Vagina (tissue), 2 donors: ENCODE results near the gene CRBN.

ENCODE experiments used
- CTCF ChIP-seq, 3 experiments: fragments of 450-650 bp in 2 of 3; fragments of 200-600 bp in 1 of 3; sonication (generic) in 1 of 3; IDR thresholded peaks; one replicate each; pipeline ENCODE4 v1.5.1; 2017 to 2019; ENCODE audit warnings: antibody characterized with exemption in 3 of 3, mild to moderate bottlenecking in 2 of 3, moderate library complexity in 2 of 3
- POLR2A ChIP-seq, 2 donors: fragments of 450-650 bp; IDR thresholded peaks; one replicate each; pipeline ENCODE4 v1.6.1; 2017; ENCODE audit warnings: antibody characterized with exemption in 2 of 2, mild to moderate bottlenecking in 2 of 2, moderate library complexity in 2 of 2
- POLR2AphosphoS5 ChIP-seq, 2 donors: sonication (generic); formaldehyde crosslinking; IDR thresholded peaks; one replicate each; pipeline ENCODE4 v1.9.0; 2017; ENCODE audit warnings: antibody characterized with exemption in 2 of 2, mild to moderate bottlenecking in 2 of 2, low read depth in 1 of 2; ENCODE audit not compliant: insufficient read depth in 1 of 2

DNA sequence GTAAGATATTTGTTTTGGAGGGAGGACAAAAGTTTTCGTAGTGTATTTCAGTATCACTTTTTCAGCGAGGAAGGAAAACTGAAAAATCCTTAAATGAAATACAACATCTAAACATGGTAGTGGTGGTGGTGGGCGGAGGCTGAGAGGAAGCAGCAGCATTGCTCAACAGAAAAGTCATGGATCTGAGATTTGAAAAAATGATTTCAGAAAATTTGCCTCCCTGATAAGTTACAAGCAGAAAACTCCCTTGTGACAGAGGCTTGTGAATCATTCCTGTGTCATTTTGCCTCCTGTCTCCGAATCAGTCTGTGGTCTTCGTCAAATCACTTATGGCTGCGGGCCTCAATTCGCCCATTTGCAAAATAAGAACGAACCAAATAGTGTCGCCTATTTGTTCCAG, 965 bp upstream of the CRBN start:
- no peak for TF ChIP-seq CTCF (IDR thresholded peaks at IDR 0.05)
- TF ChIP-seq POLR2A (IDR thresholded peaks at IDR 0.05) = no peak
- TF ChIP-seq POLR2AphosphoS5 (IDR thresholded peaks at IDR 0.05; ENCODE audit: insufficient read depth in 1 of 2, low read depth in 1 of 2) = no peak
